HCT116 (cell line): ENCODE data around the gene PNPLA2. TPM values are rescaled to one million over a fixed set of nuclear protein-coding genes. Genes with fewer than 3 reads are reported as not detected.

Experiments used
- ATAC-seq: fragments of 200-7000 bp; cut with Tn5 transposase; 2 replicates; pipeline ENCODE4 v1.9.1; 2020; ENCODE audit warnings: mild to moderate bottlenecking, moderate library complexity
- BruUV-seq: library from RNA; stranded (reverse); fragments of 400-500 nt; replicated peaks from 2 replicates; lab custom pipeline; 2021; lab: Mats Ljungman, UMichigan
- CTCF ChIA-PET: fragments of 300-600 bp; sonication (Branson Sonifier 250); formaldehyde crosslinking; loops from one replicate; lab custom pipeline; 2021; ENCODE audit warnings: antibody characterized with exemption; lab: Charles Lee
- POLR2A ChIA-PET: fragments of 300-600, 350-600 bp; sonication (Branson Sonifier 250); formaldehyde crosslinking; loops from one replicate; lab custom pipeline; 2021; ENCODE audit warnings: antibody characterized with exemption; lab: Charles Lee
- RAD21 ChIA-PET, 2 experiments: fragments of 300-600 bp; sonication (Branson Sonifier 250); formaldehyde crosslinking; loops; one replicate each; lab custom pipeline; 2023; ENCODE audit warnings: low total read pairs in 2 of 2; ENCODE audit not compliant: uncharacterized antibody in 2 of 2, unreplicated experiment in 2 of 2, low non-redundant PET in 1 of 2; lab: Charles Lee
- DNase-seq: peaks from one replicate; pipeline ENCODE4 v3.0.0-alpha.2; 2010; ENCODE audit warnings: low read depth, low spot score
- H2AFZ ChIP-seq: fragments of 200-600 bp; shearing (Covaris generic), sonication (generic); 2 replicates; pipeline ENCODE4 v1.6.1; 2017; ENCODE audit warnings: low read depth, mixed run types, mixed read lengths, antibody characterized with exemption, low read length; ENCODE audit not compliant: poor library complexity, severe bottlenecking
- H3K27ac ChIP-seq: 2 replicates; pipeline ENCODE4 v1.5.1; 2012; ENCODE audit warnings: low read depth, low read length
- H3K27me3 ChIP-seq: fragments of 200-600 bp; sonication (generic); 2 replicates; pipeline ENCODE4 v1.6.1; 2016; ENCODE audit warnings: mixed run types, low read length, mixed read lengths; ENCODE audit not compliant: insufficient read depth
- H3K36me3 ChIP-seq, 2 experiments: fragments of 200-500 bp in 1 of 2; fragments of 200-600 bp in 1 of 2; sonication (Bioruptor generic) in 1 of 2; sonication (generic) in 1 of 2; 2 replicates each; pipeline versions ENCODE4 v1.5.1 to v1.6.1; 2014 to 2016; ENCODE audit warnings: low read length in 2 of 2, inconsistent platforms in 1 of 2, mixed read lengths in 1 of 2, mixed run types in 1 of 2; ENCODE audit not compliant: insufficient read depth in 2 of 2, control insufficient read depth in 1 of 2
- H3K4me1 ChIP-seq, 2 experiments: fragments of 200-600 bp in 1 of 2; sonication (generic) in 1 of 2; 2 replicates each; pipeline versions ENCODE4 v1.5.1 to v1.6.1; 2012 to 2017; ENCODE audit warnings: low read length in 2 of 2, inconsistent platforms in 1 of 2, mild to moderate bottlenecking in 1 of 2, mixed read lengths in 1 of 2, mixed run types in 1 of 2, moderate library complexity in 1 of 2; ENCODE audit not compliant: insufficient read depth in 2 of 2, control insufficient read depth in 1 of 2
- H3K4me2 ChIP-seq: fragments of 200-600 bp; sonication (generic); 2 replicates; pipeline ENCODE4 v1.6.1; 2017; ENCODE audit warnings: mixed run types, low read length, mixed read lengths
- H3K4me3 ChIP-seq, 2 experiments: fragments of 200-600 bp in 1 of 2; sonication (generic) in 1 of 2; replicated peaks in 1 of 2; 2 replicates each; pipeline ENCODE4 v1.5.1; 2011 to 2016; ENCODE audit warnings: low read length in 2 of 2, control low read depth in 1 of 2, low read depth in 1 of 2, mild to moderate bottlenecking in 1 of 2, mixed read lengths in 1 of 2, mixed run types in 1 of 2
- H3K79me2 ChIP-seq: fragments of 200-600 bp; sonication (generic); 2 replicates; pipeline ENCODE4 v1.6.1; 2017; ENCODE audit warnings: mild to moderate bottlenecking, mixed run types, low read length, moderate library complexity, mixed read lengths; ENCODE audit not compliant: insufficient read depth
- H3K9ac ChIP-seq: fragments of 200-600 bp; sonication (generic); 2 replicates; pipeline ENCODE4 v1.6.1; 2016; ENCODE audit warnings: low read length, mixed read lengths
- H3K9me2 ChIP-seq: fragments of 200-600 bp; sonication (generic), shearing (Covaris generic); 2 replicates; pipeline ENCODE4 v1.6.1; 2017; ENCODE audit warnings: mixed run types, mild to moderate bottlenecking, moderate library complexity; ENCODE audit not compliant: insufficient read depth
- H3K9me3 ChIP-seq, 2 experiments: fragments of 200-500 bp in 1 of 2; fragments of 200-600 bp in 1 of 2; sonication (Bioruptor generic) in 1 of 2; sonication (generic) in 1 of 2; 2 replicates each; pipeline ENCODE4 v1.6.1; 2014 to 2017; ENCODE audit warnings: low read length in 2 of 2, mixed read lengths in 2 of 2, inconsistent platforms in 1 of 2, low read depth in 1 of 2, mild to moderate bottlenecking in 1 of 2, mixed run types in 1 of 2, moderate library complexity in 1 of 2; ENCODE audit not compliant: control insufficient read depth in 1 of 2, insufficient read depth in 1 of 2
- H4K20me1 ChIP-seq: fragments of 200-600 bp; sonication (generic), shearing (Covaris generic); 2 replicates; pipeline ENCODE4 v1.6.1; 2017; ENCODE audit warnings: mixed run types, mild to moderate bottlenecking, moderate library complexity; ENCODE audit not compliant: insufficient read depth
- CEBPB ChIP-seq: IDR thresholded peaks from 2 replicates; pipeline ENCODE4 v1.6.1; 2012; ENCODE audit warnings: low read depth
- EGR1 ChIP-seq: IDR thresholded peaks from 2 replicates; pipeline ENCODE4 v1.6.1; 2012; ENCODE audit warnings: low read depth
- ELF1 ChIP-seq: IDR thresholded peaks from 2 replicates; pipeline ENCODE4 v1.6.1; 2012; ENCODE audit warnings: low read depth, borderline replicate concordance
- EZH2 ChIP-seq: fragments of 200-600 bp; sonication (generic); IDR thresholded peaks from 2 replicates; pipeline ENCODE4 v1.6.1; 2017; ENCODE audit warnings: antibody characterized with exemption, mixed run types
- EZH2phosphoT487 ChIP-seq: fragments of 200-600 bp; IDR thresholded peaks from 2 replicates; pipeline ENCODE4 v1.6.1; 2018; ENCODE audit warnings: antibody characterized with exemption, borderline replicate concordance
- FOSL1 ChIP-seq: IDR thresholded peaks from 2 replicates; pipeline ENCODE4 v1.6.1; 2012; ENCODE audit warnings: low read depth
- JUND ChIP-seq: IDR thresholded peaks from 2 replicates; pipeline ENCODE4 v1.6.1; 2012
- MAX ChIP-seq: IDR thresholded peaks from 2 replicates; pipeline ENCODE4 v1.6.1; 2012
- POLR2A ChIP-seq: IDR thresholded peaks from 2 replicates; pipeline ENCODE4 v1.7.0; 2011; ENCODE audit warnings: borderline replicate concordance; ENCODE audit not compliant: insufficient read depth, insufficient read length; ENCODE audit errors: extremely low read depth
- POLR2AphosphoS5 ChIP-seq: IDR thresholded peaks from 2 replicates; pipeline ENCODE4 v1.6.1; 2011; ENCODE audit warnings: mild to moderate bottlenecking, low read depth, low read length, moderate library complexity
- REST ChIP-seq: IDR thresholded peaks from 2 replicates; pipeline ENCODE4 v1.6.1; 2012; ENCODE audit warnings: low read depth
- SIN3A ChIP-seq: IDR thresholded peaks from 2 replicates; pipeline ENCODE4 v1.6.1; 2012; ENCODE audit warnings: low read depth
- SRF ChIP-seq: IDR thresholded peaks from 2 replicates; pipeline ENCODE4 v1.6.1; 2012; ENCODE audit warnings: low read depth
- TCF7L2 ChIP-seq: IDR thresholded peaks from 2 replicates; pipeline ENCODE4 v1.7.0; 2011; ENCODE audit warnings: borderline replicate concordance, inconsistent platforms; ENCODE audit not compliant: insufficient read depth, insufficient read length; ENCODE audit errors: extremely low read depth
- YY1 ChIP-seq: IDR thresholded peaks from 2 replicates; pipeline ENCODE4 v1.6.1; 2011; ENCODE audit warnings: low read length, low read depth, moderate library complexity, mild to moderate bottlenecking; ENCODE audit not compliant: insufficient replicate concordance; ENCODE audit errors: extremely low read depth
- ZBTB33 ChIP-seq: IDR thresholded peaks from 2 replicates; pipeline ENCODE4 v1.6.1; 2011; ENCODE audit warnings: mild to moderate bottlenecking, low read length, moderate library complexity; ENCODE audit not compliant: insufficient replicate concordance; ENCODE audit errors: extremely low read depth
- ZFX ChIP-seq: fragments of 450-650 bp; IDR thresholded peaks from 2 replicates; pipeline ENCODE4 v1.6.1; 2017
- intact Hi-C: fragments of 100-400 bp; cut with micrococcal nuclease; formaldehyde crosslinking; loops from 2 replicates; pipeline ENCODE4 v1.10.0; 2022
- total RNA-seq: library from RNA; stranded (reverse); gene quantifications from one replicate; pipeline ENCODE4 v1.2.1, GENCODE V29; 2021; ENCODE audit not compliant: unreplicated experiment

The PNPLA2 gene
- total RNA-seq, 1 experiment from 2014 or later = 124 TPM

GRCh38 chr11:829847-830294 is 11.2 kb downstream of the PNPLA2 start:
- Histone ChIP-seq H3K9me3 (no peaks in the 10 kb centered on the region), H3K4me2 (no peak overlapping the region), H3K27me3 (no peaks in the 10 kb centered on the region), H3K4me3 (no peak overlapping the region), H3K9ac (no peak overlapping the region)
- ChIA-PET CTCF (no interaction called here), POLR2A (no interaction called here), RAD21 (no interaction called here)
- no TSS peak for BruUV-seq
- DNase-seq (no peak), ATAC-seq (no peak)
- no peak for TF ChIP-seq TCF7L2
- no peak for TF ChIP-seq YY1
- no peak for TF ChIP-seq MAX
- TF ChIP-seq SRF = no peak
- TF ChIP-seq EGR1 = no peak
- no peak for TF ChIP-seq JUND
- TF ChIP-seq ELF1 = no peak
- TF ChIP-seq ZFX = no peak; the same call in 1 of the 2 replicates
- TF ChIP-seq EZH2phosphoT487 = no peak
- TF ChIP-seq POLR2A = no peak
- no peak for TF ChIP-seq SIN3A
- no peak for TF ChIP-seq ZBTB33
- TF ChIP-seq CEBPB = no peak
- no peak for TF ChIP-seq POLR2AphosphoS5
- TF ChIP-seq REST = no peak
- no peak for TF ChIP-seq EZH2
- no peak for TF ChIP-seq FOSL1
- TF ChIP-seq, all 23 proteins: peak for 0
- peaks cover 28% of the 10 kb centered on the region for H3K79me2 ChIP-seq
- no peak overlapping the region for H2AFZ ChIP-seq
- peaks cover 6% of the 10 kb centered on the region; the same call in 1 of the 2 replicates for H4K20me1 ChIP-seq
- no peaks in the 10 kb centered on the region for H3K9me2 ChIP-seq
- H3K4me1 ChIP-seq = peaks cover 36 to 63% of the 10 kb centered on the region in 2 experiments
- no peaks in the 10 kb centered on the region for H3K36me3 ChIP-seq
- no peak overlapping the region; the same call in 1 of the 2 replicates for H3K27ac ChIP-seq
- intact Hi-C loops = no loop called here
